Measurements from ENCODE around the gene ASAH2.

The ASAH2 gene

GRCh38 chr10:50219646-50220045 lies 31.7 kb downstream of the ASAH2 start:
- Histone ChIP-seq H3K9me2 (replicated peaks; ENCODE audit: insufficient read depth, low read length) (no peaks in the 10 kb centered on the region), H3K9ac (ENCODE audit: low read length) (no peak overlapping the region), H4K20me1 (ENCODE audit: low read depth, low read length) (no peaks in the 10 kb centered on the region), H3K9me3 (ENCODE audit: insufficient read depth, low read length) (no peaks in the 10 kb centered on the region), H3K4me2 (ENCODE audit: low read depth, low read length, poor library complexity, severe bottlenecking) (no peak overlapping the region), H3K27ac (ENCODE audit: low read depth, low read length) (no peak overlapping the region), H3K36me3 (ENCODE audit: low read length) (no peaks in the 10 kb centered on the region), H3K4me3 (ENCODE audit: insufficient read depth, low read length, poor library complexity, severe bottlenecking) (no peak overlapping the region), H3F3A (ENCODE audit: insufficient read depth) (no peaks in the 10 kb centered on the region), H2AFZ (ENCODE audit: low read depth, low read length, severe bottlenecking) (no peak overlapping the region), H3K27me3 (ENCODE audit: low read length) (no peaks in the 10 kb centered on the region), H3K79me2 (ENCODE audit: insufficient read depth, low read length) (no peaks in the 10 kb centered on the region)
- TF ChIP-seq EZH2phosphoT487 (conservative IDR thresholded peaks at IDR 0.05; ENCODE audit: low read length), result no peak
- TF ChIP-seq CTCF (IDR thresholded peaks at IDR 0.05; ENCODE audit: insufficient read depth, low read length, poor library complexity, severe bottlenecking), result no peak

- no peaks in the 10 kb centered on the region for H3K36me3 ChIP-seq (ENCODE audit: low read length)
- no peaks in the 10 kb centered on the region for H3K27me3 ChIP-seq (ENCODE audit: low read length)
These were observed 32.1 kb downstream of the ASAH2 start for GRCh38 chr10:50219200-50219599.

GRCh38 chr10:50216894-50217293 lies 34.4 kb downstream of the ASAH2 start:
- Histone ChIP-seq H3K4me2 (ENCODE audit: low read depth, low read length, poor library complexity, severe bottlenecking) (no peak overlapping the region), H3K4me3 (ENCODE audit: insufficient read depth, low read length, poor library complexity, severe bottlenecking) (no peak overlapping the region), H3K79me2 (ENCODE audit: insufficient read depth, low read length) (no peaks in the 10 kb centered on the region), H3K27me3 (ENCODE audit: low read length) (no peaks in the 10 kb centered on the region), H3K36me3 (ENCODE audit: low read length) (no peaks in the 10 kb centered on the region), H3K27ac (ENCODE audit: low read depth, low read length) (no peak overlapping the region), H3F3A (ENCODE audit: insufficient read depth) (no peaks in the 10 kb centered on the region), H3K9me3 (ENCODE audit: insufficient read depth, low read length) (no peaks in the 10 kb centered on the region), H3K9ac (ENCODE audit: low read length) (no peak overlapping the region), H3K9me2 (replicated peaks; ENCODE audit: insufficient read depth, low read length) (no peaks in the 10 kb centered on the region), H4K20me1 (ENCODE audit: low read depth, low read length) (no peaks in the 10 kb centered on the region), H2AFZ (ENCODE audit: low read depth, low read length, severe bottlenecking) (no peak overlapping the region)
- TF ChIP-seq EZH2phosphoT487 (conservative IDR thresholded peaks at IDR 0.05; ENCODE audit: low read length) (no peak), CTCF (IDR thresholded peaks at IDR 0.05; ENCODE audit: insufficient read depth, low read length, poor library complexity, severe bottlenecking) (no peak)

More at GRCh38 chr10:50219200-50219599, 32.1 kb downstream of the ASAH2 start:
- Histone ChIP-seq H3K27ac (ENCODE audit: low read depth, low read length) (no peak overlapping the region), H3F3A (ENCODE audit: insufficient read depth) (no peaks in the 10 kb centered on the region), H3K9me3 (ENCODE audit: insufficient read depth, low read length) (no peaks in the 10 kb centered on the region), H3K4me2 (ENCODE audit: low read depth, low read length, poor library complexity, severe bottlenecking) (no peak overlapping the region), H3K9me2 (replicated peaks; ENCODE audit: insufficient read depth, low read length) (no peaks in the 10 kb centered on the region), H3K4me3 (ENCODE audit: insufficient read depth, low read length, poor library complexity, severe bottlenecking) (no peak overlapping the region), H2AFZ (ENCODE audit: low read depth, low read length, severe bottlenecking) (no peak overlapping the region), H4K20me1 (ENCODE audit: low read depth, low read length) (no peaks in the 10 kb centered on the region), H3K9ac (ENCODE audit: low read length) (no peak overlapping the region), H3K79me2 (ENCODE audit: insufficient read depth, low read length) (no peaks in the 10 kb centered on the region)
- TF ChIP-seq EZH2phosphoT487 (conservative IDR thresholded peaks at IDR 0.05; ENCODE audit: low read length) (no peak), CTCF (IDR thresholded peaks at IDR 0.05; ENCODE audit: insufficient read depth, low read length, poor library complexity, severe bottlenecking) (no peak)
